OCI-LY1 (cell line): ENCODE data around the gene SLC23A2.

Source experiments
- CTCF ChIP-seq: fragments of 200-600 bp; sonication (generic), shearing (Covaris generic); IDR thresholded peaks from 2 replicates; pipeline ENCODE4 v1.5.1; 2017; ENCODE audit warnings: mild to moderate bottlenecking, antibody characterized with exemption, low read length, moderate library complexity, mixed read lengths
- EZH2 ChIP-seq: fragments of 200-600 bp; sonication (generic), shearing (Covaris generic); IDR thresholded peaks from 2 replicates; pipeline ENCODE4 v1.8.0; 2017; ENCODE audit warnings: borderline replicate concordance, mixed run types, mild to moderate bottlenecking, antibody characterized with exemption, low read length, moderate library complexity, mixed read lengths

- TF ChIP-seq EZH2: no peak
- no peak for TF ChIP-seq CTCF
Observed at GRCh38 chr20:4918473-4918872, 82.8 kb downstream of the SLC23A2 start.
